ENCODE results near the gene ULBP3.

ULBP3 gene

DNA sequence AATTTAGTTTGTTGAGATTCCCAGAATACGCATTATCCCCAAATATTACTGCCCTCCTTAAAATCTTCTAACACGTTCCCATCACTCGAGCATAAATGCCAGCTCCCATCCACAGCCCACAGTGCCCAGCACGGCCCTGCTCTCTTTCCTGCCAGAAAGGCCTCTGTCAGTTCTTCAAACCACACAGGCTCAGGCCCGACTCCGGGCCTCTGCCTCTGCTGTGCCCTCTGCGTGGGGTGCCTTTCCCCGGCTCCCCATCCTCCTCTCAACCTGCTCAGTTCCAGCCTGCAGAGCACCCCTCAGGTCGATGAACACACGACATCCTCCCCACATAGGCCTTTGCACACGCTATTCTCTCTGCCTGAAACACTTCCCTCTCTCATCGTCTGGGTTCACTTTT is 12.8 kb downstream of the ULBP3 start:
- Histone ChIP-seq H3K4me1 (no peaks in the 10 kb centered on the region), H3K27me3 (peaks cover 64% of the 10 kb centered on the region), H3K36me3 (no peaks in the 10 kb centered on the region), H3K9me3 (no peaks in the 10 kb centered on the region), H3K4me3 (ENCODE audit: low read depth, low read length) (no peak overlapping the region)
- TF ChIP-seq CTCF (IDR thresholded peaks at IDR 0.05; ENCODE audit: low read depth, low read length), result no peak
- no peak for DNase-seq

- Histone ChIP-seq H3K4me3 (ENCODE audit: low read depth, low read length) (no peak overlapping the region), H3K9me3 (no peaks in the 10 kb centered on the region), H3K27me3 (peaks cover 65% of the 10 kb centered on the region), H3K4me1 (no peaks in the 10 kb centered on the region), H3K36me3 (no peaks in the 10 kb centered on the region)
- no peak for TF ChIP-seq CTCF (IDR thresholded peaks at IDR 0.05; ENCODE audit: low read depth, low read length)
- no peak for DNase-seq
Observed at GRCh38 chr6:150055131-150055530, 13.8 kb downstream of the ULBP3 start.

DNA sequence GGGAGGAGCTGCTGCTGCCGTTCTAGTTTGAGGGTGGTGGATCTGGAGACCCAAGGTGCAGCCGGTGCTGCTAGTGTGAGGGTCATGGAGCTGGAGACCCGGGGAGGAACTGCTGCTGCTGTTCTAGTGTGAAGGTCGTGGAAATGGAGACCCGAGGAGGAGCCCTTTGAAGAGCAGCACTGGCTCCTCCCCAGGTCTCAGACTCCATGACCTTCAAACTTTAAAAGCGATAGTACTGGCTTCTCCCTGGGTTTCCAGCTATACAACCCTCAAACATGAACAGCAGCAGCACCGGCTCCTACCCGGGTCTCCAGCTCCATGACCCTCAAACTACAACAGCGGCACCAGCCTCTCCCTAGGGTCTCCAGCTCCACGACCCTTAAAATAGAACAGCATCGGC is 15.5 kb downstream of the ULBP3 start:
- H3K36me3 ChIP-seq, result no peaks in the 10 kb centered on the region
- no peak overlapping the region for H3K4me3 ChIP-seq (ENCODE audit: low read depth, low read length)
- no peaks in the 10 kb centered on the region for H3K4me1 ChIP-seq
- H3K9me3 ChIP-seq, result no peaks in the 10 kb centered on the region
- no peak for TF ChIP-seq CTCF (IDR thresholded peaks at IDR 0.05; ENCODE audit: low read depth, low read length)
- peaks cover 56% of the 10 kb centered on the region for H3K27me3 ChIP-seq
- no peak for DNase-seq

DNA sequence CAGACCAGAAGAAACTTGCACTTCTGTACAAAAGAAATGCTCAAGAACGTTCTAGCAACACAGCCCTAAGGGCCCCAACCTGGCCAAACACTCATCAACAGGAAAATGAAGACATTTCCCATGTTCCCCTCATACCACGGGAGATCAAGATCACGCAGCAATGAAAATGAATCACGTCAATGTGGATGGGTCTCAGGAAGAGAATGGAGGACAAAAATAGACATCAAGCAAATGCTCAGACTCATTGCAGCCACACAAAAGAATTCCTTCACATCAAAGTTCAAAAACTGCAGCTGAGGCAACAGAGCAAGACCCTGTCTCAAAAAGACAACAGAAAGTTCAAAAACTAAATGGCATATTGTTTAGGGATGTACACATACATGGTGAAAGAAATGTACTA is 18.1 kb downstream of the ULBP3 start:
- no peaks in the 10 kb centered on the region for H3K9me3 ChIP-seq

GRCh38 chr6:150048099-150048498 is 20.8 kb downstream of the ULBP3 start:
- Histone ChIP-seq H3K27me3 (peaks cover 19% of the 10 kb centered on the region; the same call in 1 of the 2 replicates), H3K4me1 (no peaks in the 10 kb centered on the region), H3K4me3 (ENCODE audit: low read depth, low read length) (no peak overlapping the region), H3K36me3 (no peaks in the 10 kb centered on the region), H3K9me3 (no peaks in the 10 kb centered on the region)
- DNase-seq, result no peak
- TF ChIP-seq CTCF (IDR thresholded peaks at IDR 0.05; ENCODE audit: low read depth, low read length), result no peak

More for the DNA sequence above, 18.1 kb downstream of the ULBP3 start:
- DNase-seq, result no peak
- Histone ChIP-seq H3K4me3 (ENCODE audit: low read depth, low read length) (no peak overlapping the region), H3K36me3 (no peaks in the 10 kb centered on the region), H3K4me1 (no peaks in the 10 kb centered on the region), H3K27me3 (peaks cover 36% of the 10 kb centered on the region)
- no peak for TF ChIP-seq CTCF (IDR thresholded peaks at IDR 0.05; ENCODE audit: low read depth, low read length)

DNA sequence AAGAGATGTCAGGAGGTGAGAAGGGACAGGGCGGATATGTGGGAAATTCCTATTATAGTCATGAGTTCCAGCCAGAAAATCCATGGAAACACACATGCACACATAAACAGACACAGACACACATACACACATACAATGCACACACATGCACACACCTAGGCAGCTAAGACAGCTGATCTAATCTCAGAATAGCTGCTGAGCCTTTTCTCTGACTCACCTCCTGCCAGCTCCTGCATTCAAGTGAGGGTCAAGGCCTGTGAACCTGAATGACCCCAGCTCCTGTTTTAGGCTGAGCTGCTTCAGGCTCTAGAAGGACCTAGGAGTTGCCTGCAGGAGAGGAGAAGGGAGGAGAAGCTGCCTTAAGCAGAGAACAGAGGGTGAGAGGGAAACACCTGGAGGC is 22.0 kb downstream of the ULBP3 start:
- TF ChIP-seq CTCF (IDR thresholded peaks at IDR 0.05; ENCODE audit: low read depth, low read length), result no peak
- Histone ChIP-seq H3K9me3 (no peaks in the 10 kb centered on the region), H3K4me3 (ENCODE audit: low read depth, low read length) (no peak overlapping the region), H3K27me3 (peaks cover 13% of the 10 kb centered on the region; the same call in 1 of the 2 replicates), H3K36me3 (no peaks in the 10 kb centered on the region), H3K4me1 (no peaks in the 10 kb centered on the region)
- DNase-seq, result no peak
